A673 (cell line): ENCODE data around the gene PLCB4.

Experiments
- EZH2 ChIP-seq: fragments of 200-600 bp; sonication (generic); IDR thresholded peaks from 2 replicates; pipeline ENCODE4 v1.6.1; 2017; ENCODE audit warnings: borderline replicate concordance, low read depth, mild to moderate bottlenecking, mixed read lengths, antibody characterized with exemption, low read length; ENCODE audit not compliant: poor library complexity, severe bottlenecking
- TF ChIP-seq, protein P1 (sequence below): fragments of 300-800, 200-600 bp; sonication (generic); conservative IDR thresholded peaks from 2 replicates; pipeline ENCODE4 v1.5.1; 2017; ENCODE audit warnings: low read depth, mild to moderate bottlenecking, antibody characterized with exemption, low read length, moderate library complexity, mixed read lengths

DNA sequence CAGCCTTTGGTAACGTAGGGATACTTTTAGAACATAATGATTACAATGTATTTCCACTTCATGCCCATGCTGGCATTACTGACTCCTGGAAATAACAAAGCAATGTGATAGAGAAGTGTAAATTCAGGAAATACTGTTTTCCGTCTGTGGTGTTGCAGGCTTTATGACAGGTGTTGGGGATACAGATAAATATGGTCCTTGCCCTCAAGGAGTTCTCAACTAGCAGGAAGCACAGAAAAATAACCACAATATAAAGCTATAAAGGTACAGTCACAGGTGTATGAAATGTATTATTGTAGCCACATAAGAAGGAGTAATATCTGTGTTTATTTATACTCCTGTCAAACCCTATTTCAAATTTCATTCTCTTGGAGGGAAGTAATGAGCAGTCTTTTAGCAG, 432.6 kb downstream of the PLCB4 start:
- TF ChIP-seq, protein P1, sequence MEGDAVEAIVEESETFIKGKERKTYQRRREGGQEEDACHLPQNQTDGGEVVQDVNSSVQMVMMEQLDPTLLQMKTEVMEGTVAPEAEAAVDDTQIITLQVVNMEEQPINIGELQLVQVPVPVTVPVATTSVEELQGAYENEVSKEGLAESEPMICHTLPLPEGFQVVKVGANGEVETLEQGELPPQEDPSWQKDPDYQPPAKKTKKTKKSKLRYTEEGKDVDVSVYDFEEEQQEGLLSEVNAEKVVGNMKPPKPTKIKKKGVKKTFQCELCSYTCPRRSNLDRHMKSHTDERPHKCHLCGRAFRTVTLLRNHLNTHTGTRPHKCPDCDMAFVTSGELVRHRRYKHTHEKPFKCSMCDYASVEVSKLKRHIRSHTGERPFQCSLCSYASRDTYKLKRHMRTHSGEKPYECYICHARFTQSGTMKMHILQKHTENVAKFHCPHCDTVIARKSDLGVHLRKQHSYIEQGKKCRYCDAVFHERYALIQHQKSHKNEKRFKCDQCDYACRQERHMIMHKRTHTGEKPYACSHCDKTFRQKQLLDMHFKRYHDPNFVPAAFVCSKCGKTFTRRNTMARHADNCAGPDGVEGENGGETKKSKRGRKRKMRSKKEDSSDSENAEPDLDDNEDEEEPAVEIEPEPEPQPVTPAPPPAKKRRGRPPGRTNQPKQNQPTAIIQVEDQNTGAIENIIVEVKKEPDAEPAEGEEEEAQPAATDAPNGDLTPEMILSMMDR = no peak
- TF ChIP-seq EZH2 = no peak
